ENCODE measurements around the gene BCL2L1.

Gene BCL2L1

DNA sequence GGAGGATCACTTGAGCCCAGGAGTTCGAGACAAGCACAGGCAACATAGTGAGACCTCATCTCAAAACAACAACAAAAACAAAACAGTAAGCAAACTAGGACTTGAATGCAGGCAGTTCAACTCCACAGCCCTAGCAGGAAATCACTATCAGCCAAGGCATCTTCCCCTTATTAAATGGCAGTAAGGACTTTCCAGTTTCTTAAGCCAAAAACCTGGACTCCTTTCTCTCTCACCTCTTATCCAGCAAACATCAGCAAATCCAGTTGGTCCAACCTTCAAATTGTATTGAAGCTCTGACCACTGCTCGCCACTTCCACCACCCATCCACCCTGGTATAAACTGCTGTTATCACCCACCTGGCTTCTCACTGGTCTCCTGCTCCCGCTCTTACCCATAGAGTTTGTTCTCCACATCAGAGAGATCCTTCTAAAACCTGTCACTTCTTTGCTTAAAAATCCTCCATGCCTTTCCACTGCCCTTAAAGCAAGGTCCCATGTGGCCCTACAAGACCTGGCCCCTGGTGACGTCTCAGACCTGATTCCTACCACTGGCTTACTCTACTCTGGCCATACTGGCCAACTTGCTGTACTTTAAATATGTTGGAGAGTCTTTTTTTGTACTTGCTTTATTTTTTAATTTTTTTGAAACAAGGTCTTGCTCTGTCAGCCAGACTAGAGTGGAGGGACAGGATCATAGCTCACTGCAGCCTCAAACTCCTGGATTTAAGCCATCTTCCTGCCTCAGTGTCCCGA lies 27.6 kb downstream of the BCL2L1 start:
- Mint-ChIP-seq H3K27me3 (no peaks in the 10 kb centered on the region), H3K36me3 (peaks cover 9% of the 10 kb centered on the region), H3K27ac (peak overlapping the region; percentile 76), H3K9me3 (ENCODE audit: low read depth) (no peaks in the 10 kb centered on the region), H3K4me3 (no peak overlapping the region), H3K4me1 (ENCODE audit: low read depth) (peaks cover 63% of the 10 kb centered on the region)

DNA sequence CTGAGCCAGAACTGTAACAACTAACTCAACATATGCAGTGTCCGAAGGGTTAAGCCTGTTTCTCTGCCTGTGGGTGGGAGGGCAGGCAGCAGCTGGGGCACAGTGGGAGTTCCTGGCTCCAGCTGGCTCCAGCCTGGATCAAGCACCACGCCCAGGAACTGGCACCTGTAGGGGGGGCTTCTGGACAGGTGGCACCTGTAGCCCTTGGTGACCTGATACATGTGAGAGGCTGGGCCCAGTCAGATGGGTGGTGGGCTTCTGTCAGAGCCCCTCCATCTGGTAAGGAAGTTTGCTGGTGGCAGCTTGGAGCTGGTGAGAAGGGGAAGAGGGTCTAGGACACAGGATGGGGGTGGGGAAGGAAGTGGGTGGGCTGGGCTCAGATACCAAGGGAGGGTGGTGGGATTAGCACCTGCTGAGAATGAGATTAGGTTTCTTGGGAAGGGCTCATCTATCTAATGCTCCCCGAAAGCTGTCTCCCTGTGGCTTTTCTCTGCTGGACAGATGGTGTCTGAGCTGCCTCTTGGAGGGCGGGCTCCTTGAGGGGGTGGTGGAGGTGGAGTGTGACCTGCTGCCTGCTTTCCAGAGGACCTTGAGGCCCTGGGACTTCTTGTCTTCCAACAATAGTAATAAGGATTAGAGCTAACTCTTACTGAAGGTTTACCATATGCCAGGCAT lies 28.5 kb downstream of the BCL2L1 start:
- Mint-ChIP-seq H3K36me3 (peaks cover 9% of the 10 kb centered on the region), H3K27ac (peak overlapping the region; percentile 76), H3K27me3 (no peaks in the 10 kb centered on the region), H3K4me1 (ENCODE audit: low read depth) (peaks cover 56% of the 10 kb centered on the region), H3K4me3 (peak overlapping the region; percentile 23), H3K9me3 (ENCODE audit: low read depth) (no peaks in the 10 kb centered on the region)

- Mint-ChIP-seq H3K4me3 (no peak overlapping the region), H3K27ac (peak overlapping the region; percentile 10), H3K4me1 (ENCODE audit: low read depth) (peaks cover 55% of the 10 kb centered on the region), H3K9me3 (ENCODE audit: low read depth) (no peaks in the 10 kb centered on the region), H3K27me3 (no peaks in the 10 kb centered on the region), H3K36me3 (peaks cover 13% of the 10 kb centered on the region)
Measured at GRCh38 chr20:31693402-31693801, 29.3 kb downstream of the BCL2L1 start.

DNA sequence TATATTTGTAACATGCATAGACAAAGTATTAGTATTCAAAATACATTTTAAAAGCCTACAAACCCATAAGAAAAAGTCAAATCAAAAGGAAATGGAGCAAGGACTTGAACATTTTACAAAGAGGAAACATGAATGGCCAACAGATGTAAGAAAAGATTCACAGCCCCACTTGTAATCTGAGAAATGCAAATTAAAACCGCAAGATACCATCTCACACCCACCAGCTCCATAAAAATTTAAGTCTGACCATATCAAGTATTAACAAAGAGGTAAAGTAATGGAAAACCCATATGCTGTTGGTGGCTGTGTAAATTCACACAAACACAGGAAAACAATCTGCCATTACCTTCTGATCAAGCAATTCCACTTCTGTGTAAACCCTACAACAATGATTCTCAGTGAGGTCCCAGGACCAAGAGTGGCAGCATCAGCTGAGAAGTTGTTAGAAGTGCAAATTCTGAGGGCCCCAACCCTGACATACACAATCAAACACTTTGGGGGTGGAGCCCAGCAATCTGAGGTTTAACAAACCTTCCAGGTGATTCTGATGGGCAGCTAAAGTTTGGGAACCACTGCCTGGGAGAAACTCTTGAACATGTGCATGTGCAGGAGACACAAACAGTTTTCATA lies 30.9 kb downstream of the BCL2L1 start:
- H3K4me3 Mint-ChIP-seq = peak overlapping the region; percentile 19
- peaks cover 15% of the 10 kb centered on the region for H3K36me3 Mint-ChIP-seq
- H3K27me3 Mint-ChIP-seq = no peaks in the 10 kb centered on the region
- peaks cover 61% of the 10 kb centered on the region for H3K4me1 Mint-ChIP-seq (ENCODE audit: low read depth)
- H3K9me3 Mint-ChIP-seq (ENCODE audit: low read depth) = no peaks in the 10 kb centered on the region
- H3K27ac Mint-ChIP-seq = peak overlapping the region; percentile 36

DNA sequence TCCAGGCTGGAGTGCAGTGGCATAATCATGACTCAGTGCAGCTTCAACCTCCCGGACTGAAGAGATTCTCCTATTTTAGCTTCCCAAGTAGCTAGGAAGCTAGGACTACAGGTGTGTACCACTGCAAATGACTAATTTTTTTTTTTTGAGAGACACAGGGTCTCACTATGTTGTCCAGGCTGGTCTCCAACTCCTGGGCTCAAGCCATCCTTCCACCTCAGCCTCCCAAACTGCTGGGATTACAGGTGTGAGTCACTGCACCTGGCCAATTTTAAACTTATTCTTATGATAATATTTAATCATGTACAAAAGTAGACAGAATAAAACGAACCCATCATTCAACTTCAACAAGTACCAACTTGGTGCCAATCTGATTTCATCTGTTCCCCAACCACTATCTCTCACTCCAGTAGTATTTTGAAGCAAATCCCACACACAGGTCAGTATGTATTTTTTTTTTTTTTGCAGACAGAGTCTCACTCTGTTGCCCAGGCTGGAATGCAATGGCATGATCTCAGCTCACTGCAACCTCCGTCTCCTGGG lies 32.5 kb downstream of the BCL2L1 start:
- H3K9me3 Mint-ChIP-seq (ENCODE audit: low read depth) = no peaks in the 10 kb centered on the region
- H3K36me3 Mint-ChIP-seq = peaks cover 22% of the 10 kb centered on the region
- peak overlapping the region; percentile 66 for H3K27ac Mint-ChIP-seq
- peaks cover 68% of the 10 kb centered on the region for H3K4me1 Mint-ChIP-seq (ENCODE audit: low read depth)
- H3K4me3 Mint-ChIP-seq = peak overlapping the region; percentile 38
- no peaks in the 10 kb centered on the region for H3K27me3 Mint-ChIP-seq

DNA sequence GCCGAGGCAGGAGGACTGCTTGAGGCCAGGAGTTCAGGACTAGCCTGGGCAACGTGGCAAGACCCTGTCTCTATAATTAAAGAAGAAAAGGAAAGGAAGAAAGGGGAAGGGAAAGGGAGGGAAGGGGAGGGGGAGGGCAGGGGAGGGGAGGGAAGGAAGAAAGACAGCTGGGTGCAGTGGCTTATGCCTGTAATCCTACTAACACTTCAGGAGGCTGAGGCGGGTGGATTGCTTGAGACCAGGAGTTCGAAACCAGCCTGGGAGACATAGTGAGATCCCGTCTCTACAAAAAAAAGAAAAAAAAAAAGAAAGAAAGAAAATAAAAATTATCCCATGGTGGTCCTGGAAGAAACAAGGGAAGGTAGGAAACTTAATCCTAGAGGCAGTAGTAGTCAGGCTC lies 33.5 kb downstream of the BCL2L1 start:
- Mint-ChIP-seq H3K4me1 (ENCODE audit: low read depth) (peaks cover 65% of the 10 kb centered on the region), H3K4me3 (no peak overlapping the region), H3K36me3 (peaks cover 22% of the 10 kb centered on the region)

GRCh38 chr20:31687777-31688176 lies 34.9 kb downstream of the BCL2L1 start:
- Mint-ChIP-seq H3K36me3 (peaks cover 30% of the 10 kb centered on the region), H3K27me3 (no peaks in the 10 kb centered on the region), H3K9me3 (ENCODE audit: low read depth) (no peaks in the 10 kb centered on the region), H3K4me1 (ENCODE audit: low read depth) (peaks cover 66% of the 10 kb centered on the region), H3K4me3 (no peak overlapping the region), H3K27ac (no peak overlapping the region)

More for the DNA sequence above, 33.5 kb downstream of the BCL2L1 start:
- Mint-ChIP-seq H3K9me3 (ENCODE audit: low read depth) (no peaks in the 10 kb centered on the region), H3K27ac (peak overlapping the region; percentile 54), H3K27me3 (no peaks in the 10 kb centered on the region)

- Mint-ChIP-seq H3K4me3 (no peak overlapping the region), H3K27me3 (no peaks in the 10 kb centered on the region), H3K36me3 (peaks cover 29% of the 10 kb centered on the region), H3K27ac (peak overlapping the region; percentile 54), H3K9me3 (ENCODE audit: low read depth) (no peaks in the 10 kb centered on the region), H3K4me1 (ENCODE audit: low read depth) (peaks cover 65% of the 10 kb centered on the region)
Measured at GRCh38 chr20:31685853-31686643, 36.6 kb downstream of the BCL2L1 start.

DNA sequence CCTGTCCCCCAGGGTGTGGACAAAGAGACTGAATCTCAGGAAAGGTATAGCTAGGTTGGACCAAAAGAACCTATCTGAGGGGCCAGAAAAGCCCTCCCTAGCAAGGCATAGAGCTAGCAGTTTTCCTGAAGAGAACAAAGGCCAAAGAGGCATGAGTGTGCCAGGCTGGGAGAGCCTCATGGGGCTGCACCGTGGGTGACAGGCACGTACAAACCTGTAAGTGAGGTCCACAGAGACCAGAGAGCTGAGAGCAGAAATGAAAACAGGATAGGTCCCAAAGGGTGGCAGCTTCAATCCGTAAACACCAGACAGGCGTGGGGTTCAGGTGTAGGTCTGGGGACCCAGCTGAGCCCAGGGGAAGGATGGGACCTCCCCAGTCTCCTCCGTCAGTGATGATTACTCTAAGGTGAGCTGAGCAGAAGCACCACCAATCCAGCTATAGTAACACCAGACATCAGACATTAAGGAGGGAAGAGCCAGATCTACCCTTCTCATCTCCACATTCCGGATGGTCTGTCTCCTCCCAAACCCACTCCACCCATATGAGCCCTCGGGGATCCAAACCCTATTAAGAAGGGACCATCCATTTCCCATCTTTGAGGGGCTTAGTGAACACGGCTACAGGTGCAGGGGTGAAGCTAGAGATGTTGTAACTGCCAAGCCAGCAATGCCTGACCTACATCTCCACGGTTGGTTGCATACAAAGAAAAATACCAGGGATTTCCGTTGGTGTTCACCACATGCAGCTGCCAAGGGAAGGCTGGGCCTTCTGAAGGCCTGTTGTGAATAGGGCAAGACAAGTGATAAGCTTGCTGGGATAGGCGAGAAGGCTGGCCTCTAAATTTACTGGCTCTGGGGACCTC lies 38.3 kb downstream of the BCL2L1 start:
- Mint-ChIP-seq H3K36me3 (peaks cover 38% of the 10 kb centered on the region), H3K9me3 (ENCODE audit: low read depth) (no peaks in the 10 kb centered on the region), H3K27ac (peak overlapping the region; percentile 73), H3K4me3 (no peak overlapping the region), H3K27me3 (no peaks in the 10 kb centered on the region), H3K4me1 (ENCODE audit: low read depth) (peaks cover 77% of the 10 kb centered on the region)

- peaks cover 86% of the 10 kb centered on the region for H3K4me1 Mint-ChIP-seq (ENCODE audit: low read depth)
- H3K27ac Mint-ChIP-seq = peak overlapping the region; percentile 76
- H3K4me3 Mint-ChIP-seq = peak overlapping the region; percentile 60
- H3K36me3 Mint-ChIP-seq = peaks cover 41% of the 10 kb centered on the region
- no peaks in the 10 kb centered on the region for H3K9me3 Mint-ChIP-seq (ENCODE audit: low read depth)
- no peaks in the 10 kb centered on the region for H3K27me3 Mint-ChIP-seq
Measured at GRCh38 chr20:31682927-31683326, 39.7 kb downstream of the BCL2L1 start.

DNA sequence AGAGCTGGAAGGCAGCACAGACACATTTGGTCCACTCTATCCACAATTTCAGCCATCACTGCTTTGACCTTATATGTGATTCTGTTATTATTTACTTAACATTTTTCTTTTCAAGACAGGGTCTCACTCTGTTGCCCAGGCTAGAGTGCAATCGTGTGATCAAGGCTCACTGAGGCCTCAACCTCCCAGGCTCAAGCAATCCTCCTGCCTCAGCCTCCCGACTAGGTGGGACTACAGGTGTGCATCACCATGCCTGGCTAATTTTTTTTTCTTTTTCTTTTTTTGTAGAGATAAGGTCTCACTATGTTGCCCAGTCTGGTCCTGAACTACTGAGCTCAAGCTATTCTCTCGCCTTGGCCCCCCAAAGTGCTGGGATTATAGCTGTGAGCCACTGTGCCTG lies 40.3 kb downstream of the BCL2L1 start:
- Mint-ChIP-seq H3K27me3 (no peaks in the 10 kb centered on the region), H3K9me3 (ENCODE audit: low read depth) (no peaks in the 10 kb centered on the region), H3K36me3 (peaks cover 42% of the 10 kb centered on the region), H3K4me1 (ENCODE audit: low read depth) (peaks cover 88% of the 10 kb centered on the region), H3K27ac (no peak overlapping the region), H3K4me3 (no peak overlapping the region)

DNA sequence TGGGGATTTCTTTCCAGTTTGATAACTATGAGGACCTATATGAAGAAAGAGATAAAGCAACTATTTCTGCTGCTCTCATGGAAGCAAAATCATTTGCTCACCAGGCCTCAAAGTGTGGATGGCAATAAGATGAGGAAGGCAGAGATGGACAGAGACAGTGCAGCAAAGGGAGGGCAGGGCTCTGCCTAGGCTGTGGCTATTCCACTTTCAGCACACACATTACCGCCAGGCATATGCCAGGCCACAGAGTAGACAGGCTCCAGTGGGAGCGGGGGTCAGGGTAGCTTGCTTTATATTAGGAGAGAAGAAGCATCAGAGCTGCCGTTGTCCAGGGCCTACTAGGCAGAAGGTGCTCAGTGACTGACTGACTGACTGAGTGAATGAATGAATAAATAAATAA lies 40.9 kb downstream of the BCL2L1 start:
- peaks cover 40% of the 10 kb centered on the region for H3K36me3 Mint-ChIP-seq
- H3K27me3 Mint-ChIP-seq = no peaks in the 10 kb centered on the region
- peak overlapping the region; percentile 51 for H3K4me3 Mint-ChIP-seq
- H3K4me1 Mint-ChIP-seq (ENCODE audit: low read depth) = peaks cover 88% of the 10 kb centered on the region
- H3K9me3 Mint-ChIP-seq (ENCODE audit: low read depth) = no peaks in the 10 kb centered on the region
- peak overlapping the region; percentile 82 for H3K27ac Mint-ChIP-seq

GRCh38 chr20:31681128-31681727 lies 41.4 kb downstream of the BCL2L1 start:
- peaks cover 88% of the 10 kb centered on the region for H3K4me1 Mint-ChIP-seq (ENCODE audit: low read depth)
- H3K4me3 Mint-ChIP-seq = peak overlapping the region; percentile 51
- no peaks in the 10 kb centered on the region for H3K9me3 Mint-ChIP-seq (ENCODE audit: low read depth)
- H3K27ac Mint-ChIP-seq = peak overlapping the region; percentile 82
- H3K27me3 Mint-ChIP-seq = no peaks in the 10 kb centered on the region
- peaks cover 37% of the 10 kb centered on the region for H3K36me3 Mint-ChIP-seq

Data from activated naive CD8-positive, alpha-beta T cell (primary cell).